Measurements from ENCODE around the gene MAP3K5. TPM values are rescaled to one million over a fixed set of nuclear protein-coding genes. Genes with fewer than 3 reads are reported as not detected.

Gene MAP3K5
- total and polyA plus RNA-seq, 2 of the 8 experiments (the other 6 are each of a cell fraction or from before 2014, with no cell fraction given): 0.63 to 2.6 TPM

- no peak for TF ChIP-seq CHD7 (IDR thresholded peaks at IDR 0.05; ENCODE audit: insufficient replicate concordance, low read length)
- TF ChIP-seq ASH2L (IDR thresholded peaks at IDR 0.05; ENCODE audit: low read length): no peak
- TF ChIP-seq RFX5 (IDR thresholded peaks at IDR 0.05; ENCODE audit: borderline replicate concordance, low read depth, low read length): no peak
- no peak for TF ChIP-seq TAF7 (optimal IDR thresholded peaks at IDR 0.05; ENCODE audit: borderline replicate concordance, low read depth, low read length)
- TF ChIP-seq CTBP2 (IDR thresholded peaks at IDR 0.05; ENCODE audit: borderline replicate concordance, insufficient read depth, insufficient read length, low read length): no peak
- TF ChIP-seq, protein P1, sequence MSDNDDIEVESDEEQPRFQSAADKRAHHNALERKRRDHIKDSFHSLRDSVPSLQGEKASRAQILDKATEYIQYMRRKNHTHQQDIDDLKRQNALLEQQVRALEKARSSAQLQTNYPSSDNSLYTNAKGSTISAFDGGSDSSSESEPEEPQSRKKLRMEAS (IDR thresholded peaks at IDR 0.05): no peak
Observed at GRCh38 chr6:136604328-136604825, 187.9 kb downstream of the MAP3K5 start (continued).

Data from H1 (cell line).